B cell (primary cell): ENCODE results near the gene ADRB1.

Source experiments
- CTCF ChIP-seq: fragments of 200-600 bp; IDR thresholded peaks from one replicate; pipeline ENCODE4 v1.8.0; 2022; ENCODE audit warnings: antibody characterized with exemption, mild to moderate bottlenecking
- EZH2 ChIP-seq: IDR thresholded peaks from 2 replicates; pipeline ENCODE4 v1.6.1; 2012; ENCODE audit warnings: borderline replicate concordance, low read depth, mild to moderate bottlenecking, moderate library complexity, low read length; ENCODE audit not compliant: insufficient read depth, poor library complexity, severe bottlenecking

- TF ChIP-seq CTCF, result no peak
- TF ChIP-seq EZH2, result no peak
Observed at GRCh38 chr10:114084215-114084614, 40.5 kb downstream of the ADRB1 start.
